Measurements from ENCODE around the gene DPP7. TPM values are rescaled to one million over a fixed set of nuclear protein-coding genes. Genes with fewer than 3 reads are reported as not detected.

The DPP7 gene
- total and polyA plus RNA-seq, 10 of the 15 experiments (the other 5 are each of a cell fraction or from before 2014, with no cell fraction given) = 0.68 to 245 (median 106) TPM

GRCh38 chr9:137067860-137068538 lies 46.5 kb downstream of the DPP7 start (continued):
- TF ChIP-seq BHLHE40 (IDR thresholded peaks at IDR 0.05; ENCODE audit: borderline replicate concordance in 1 of 2, low read depth in 2 of 2, low read length in 1 of 2) (peak in 1 of 2 experiments; percentile 18; a peak in 1 of 4 replicates), ATF3 (IDR thresholded peaks at IDR 0.05; ENCODE audit: borderline replicate concordance, extremely low read depth, low read depth, low read length) (no peak), ZNF217 (IDR thresholded peaks at IDR 0.05) (no peak), RFX5 (IDR thresholded peaks at IDR 0.05; ENCODE audit: low read depth, low read length) (no peak), STAT1 (conservative IDR thresholded peaks at IDR 0.05) (0 out of 2 replicates have a peak, but pooled peaks have one; percentile 52), POLR2A (IDR thresholded peaks at IDR 0.05; ENCODE audit: low read depth, low read length) (no peak), IKZF1 (conservative IDR thresholded peaks at IDR 0.05) (0 out of 2 replicates have a peak, but pooled peaks have one; percentile 27), USF1 (IDR thresholded peaks at IDR 0.05; ENCODE audit: borderline replicate concordance, extremely low read length, insufficient read depth, low read depth, low read length) (no peak), NFYB (IDR thresholded peaks at IDR 0.05; ENCODE audit: insufficient read depth, low read depth, low read length) (no peak)
